Stimulated activated CD8-positive, alpha-beta memory T cell treated with anti-CD3 and anti-CD28 coated beads, Interleukin-4, amount 100 ng/mL, for 4 hours (primary cell): ENCODE measurements around the gene JARID2.

Source experiments
- DNase-seq, 2 donors: peaks; one replicate each; pipeline ENCODE4 v3.0.0-alpha.2; 2020; ENCODE audit warnings: low read depth in 2 of 2, low spot score in 1 of 2

The JARID2 gene

DNA sequence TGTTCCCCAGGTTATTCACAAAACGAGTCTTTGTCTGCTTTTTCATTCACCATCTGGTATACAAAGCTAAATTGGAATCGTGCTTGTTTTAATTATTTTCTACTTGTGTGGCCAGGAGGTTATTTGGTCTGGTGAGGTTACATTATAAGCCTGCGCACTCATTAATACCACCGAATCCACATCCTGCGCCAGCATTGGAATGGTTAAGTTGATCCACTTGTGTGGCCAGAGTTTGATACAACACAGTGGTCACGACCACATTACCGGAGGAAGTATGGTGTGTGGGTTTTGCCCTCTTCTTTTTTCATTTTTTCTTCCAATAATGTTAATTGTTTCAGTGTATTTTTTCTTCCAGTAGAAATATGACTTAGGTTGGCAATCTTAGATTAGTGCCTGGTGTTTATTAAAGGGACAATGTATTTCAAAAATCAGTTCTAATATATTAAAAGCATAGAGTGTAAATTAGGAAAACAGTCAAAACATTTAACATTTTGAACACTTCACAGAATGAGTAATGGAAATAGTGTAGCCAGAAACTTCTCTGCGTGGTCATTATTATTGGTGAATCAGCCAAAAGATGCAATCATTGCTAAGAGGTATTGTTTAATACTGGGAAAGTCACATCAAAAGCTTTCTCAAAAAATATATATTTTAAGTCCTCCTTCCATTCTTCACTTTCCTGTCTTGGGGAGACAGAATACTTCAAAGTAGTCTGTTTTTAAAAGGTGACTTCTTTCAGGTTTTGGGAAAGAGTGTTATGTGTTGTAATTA is 84.5 kb downstream of the JARID2 start:
- DNase-seq, result no peak

DNA sequence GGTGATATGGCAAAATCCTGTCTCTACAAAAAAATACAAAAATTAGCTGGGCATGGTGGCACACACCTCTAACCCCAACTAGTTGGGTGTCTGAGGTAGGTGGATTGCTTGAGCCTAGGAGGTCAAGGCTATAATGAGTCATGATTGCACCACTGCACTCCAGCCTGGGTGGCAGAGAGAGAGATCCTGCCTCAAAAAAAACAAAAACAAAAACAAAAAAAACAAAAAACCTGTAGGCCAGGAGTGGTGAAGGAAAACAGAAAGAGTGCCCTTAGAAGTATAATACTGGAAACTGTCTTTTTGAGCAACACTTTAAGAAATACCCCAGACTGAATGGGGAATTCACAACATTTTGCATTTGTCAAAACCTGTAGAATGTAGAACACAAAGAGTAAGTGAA is 85.3 kb downstream of the JARID2 start:
- no peak for DNase-seq

DNA sequence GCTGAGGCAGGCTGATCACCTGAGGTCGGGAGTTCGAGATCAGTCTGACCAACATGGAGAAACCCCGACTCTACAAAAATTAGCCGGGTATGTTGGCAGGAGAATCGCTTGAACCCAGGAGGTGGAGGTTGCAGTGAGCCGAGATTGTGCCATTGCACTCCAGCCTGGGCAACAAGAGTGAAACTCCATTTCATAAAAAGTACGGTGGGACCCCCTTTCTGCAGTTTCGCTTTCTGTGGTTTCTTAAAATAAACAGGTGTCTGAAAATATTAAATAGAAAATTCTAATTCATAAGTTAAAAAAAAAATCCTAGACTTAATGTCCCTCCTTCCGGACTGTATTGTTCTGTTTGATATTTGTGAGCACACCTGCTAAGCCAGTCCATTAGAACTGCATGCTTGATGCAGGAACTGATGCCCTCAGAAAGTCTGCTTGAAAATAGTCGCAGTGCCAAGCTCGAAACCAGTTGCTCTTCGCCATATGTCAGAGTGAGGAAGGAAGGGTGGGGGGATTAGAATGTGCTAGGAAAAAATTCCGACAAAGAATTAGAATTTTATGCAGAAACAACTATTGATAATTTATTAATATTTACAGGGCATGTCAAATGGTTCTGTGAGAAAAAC is 85.9 kb downstream of the JARID2 start:
- no peak for DNase-seq

DNA sequence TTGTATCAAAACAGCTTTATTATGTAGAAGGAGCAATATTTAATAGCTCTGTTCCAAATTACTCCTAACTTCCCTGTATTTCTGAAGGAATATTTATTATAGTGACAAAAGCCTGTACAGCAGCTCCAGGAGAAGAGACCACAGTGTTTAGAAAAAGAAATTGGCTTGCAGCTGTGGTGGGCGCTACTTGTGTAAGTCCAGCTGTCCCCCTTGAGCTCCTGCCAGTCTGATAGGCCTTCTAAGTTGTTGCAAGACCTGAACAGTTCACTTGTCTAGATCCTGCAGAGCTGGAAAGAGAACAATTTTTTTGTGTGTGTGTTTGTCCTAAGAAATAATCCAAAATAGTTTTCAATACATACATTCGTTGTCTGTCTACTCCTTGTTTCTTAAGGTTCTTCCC is 86.6 kb downstream of the JARID2 start:
- DNase-seq, result no peak

DNA sequence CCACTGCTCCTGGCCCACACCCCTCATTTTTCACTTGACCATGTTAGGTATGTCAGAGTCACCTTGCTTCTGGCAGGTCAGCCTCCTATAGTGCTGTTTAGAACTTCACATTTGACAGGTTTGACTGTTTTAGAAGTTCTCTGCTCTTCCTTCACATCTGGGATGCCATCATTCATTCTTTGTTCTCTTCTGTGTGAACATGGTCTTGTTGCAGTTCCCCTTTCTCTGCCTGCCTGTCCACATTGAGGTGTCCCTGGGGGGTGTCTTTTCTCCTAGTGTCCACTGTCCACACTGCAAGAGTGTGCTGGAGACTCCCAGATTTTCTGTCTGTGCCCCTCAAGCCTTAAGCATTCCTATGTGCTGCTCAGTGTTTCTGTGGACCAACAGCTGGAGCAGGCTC is 89.5 kb downstream of the JARID2 start:
- DNase-seq, result no peak

DNA sequence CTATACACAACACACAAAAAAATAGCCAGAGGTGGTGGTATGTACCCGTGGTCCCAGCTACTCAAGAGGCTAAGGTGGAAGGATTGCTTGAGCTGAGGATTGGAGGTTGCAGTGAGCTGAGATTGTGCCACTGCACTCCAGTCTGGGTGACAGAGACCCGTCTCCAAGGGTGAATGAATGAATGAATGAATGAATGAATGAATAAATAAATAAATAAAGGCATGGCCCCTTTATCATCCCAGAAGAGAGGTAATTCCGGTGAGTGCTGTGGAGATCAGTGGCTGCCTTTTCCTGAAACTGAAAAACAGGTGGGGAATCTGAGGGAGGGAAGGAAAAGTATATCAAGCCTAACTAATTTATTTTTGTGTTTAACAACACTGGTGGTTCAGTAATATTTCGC is 90.0 kb downstream of the JARID2 start:
- DNase-seq, result no peak

DNA sequence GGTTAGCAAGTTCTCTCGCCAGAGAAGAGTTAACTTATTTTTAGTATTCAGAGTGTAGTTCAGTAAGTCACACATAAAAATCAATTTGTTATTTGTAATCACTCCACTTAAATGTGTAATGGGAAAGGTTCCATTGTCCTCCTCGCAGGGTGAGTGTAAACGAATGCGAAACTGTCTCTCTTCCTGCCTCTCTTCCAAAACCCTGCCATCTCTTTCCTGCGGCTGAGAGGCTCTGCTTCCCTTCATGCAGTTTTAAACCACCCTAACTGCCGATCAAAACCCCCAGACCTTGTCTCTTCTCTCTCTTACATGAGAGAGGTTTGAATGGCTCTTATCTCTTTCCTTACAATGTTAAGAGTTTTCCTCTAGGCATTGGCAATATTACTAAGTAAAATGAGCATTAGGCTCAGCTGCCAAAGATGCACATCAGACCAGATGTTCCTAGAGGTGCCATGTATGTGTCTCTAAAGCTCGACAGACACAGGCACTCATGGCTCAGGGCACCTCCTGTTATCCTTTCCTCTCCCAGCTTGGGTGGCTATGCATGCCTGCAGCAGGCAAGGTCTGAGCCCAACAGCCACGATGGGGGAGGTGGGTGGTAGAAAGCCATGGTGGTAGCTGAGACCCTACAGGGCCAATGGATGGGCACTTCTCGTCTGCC is 91.2 kb downstream of the JARID2 start:
- DNase-seq, result no peak

DNA sequence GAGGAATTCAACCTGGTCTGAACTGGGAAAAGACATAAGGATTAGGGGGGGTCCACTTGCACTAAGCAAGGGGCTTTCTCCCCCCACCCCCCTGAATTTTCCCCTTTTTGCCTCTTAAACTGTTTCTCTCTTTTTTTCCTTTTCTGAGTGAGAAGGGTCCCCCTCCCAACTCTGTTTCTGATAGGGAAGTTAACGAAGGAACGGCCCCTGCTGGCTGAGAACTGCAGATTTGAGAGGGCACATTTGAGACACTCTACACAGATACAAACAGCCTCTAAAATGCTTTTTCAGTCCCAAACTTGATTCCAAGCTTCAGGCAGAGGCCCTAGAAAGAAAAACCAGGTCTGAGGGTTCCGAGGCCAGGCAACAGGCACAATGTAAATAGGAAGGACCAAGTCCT is 91.7 kb downstream of the JARID2 start:
- DNase-seq, result no peak

DNA sequence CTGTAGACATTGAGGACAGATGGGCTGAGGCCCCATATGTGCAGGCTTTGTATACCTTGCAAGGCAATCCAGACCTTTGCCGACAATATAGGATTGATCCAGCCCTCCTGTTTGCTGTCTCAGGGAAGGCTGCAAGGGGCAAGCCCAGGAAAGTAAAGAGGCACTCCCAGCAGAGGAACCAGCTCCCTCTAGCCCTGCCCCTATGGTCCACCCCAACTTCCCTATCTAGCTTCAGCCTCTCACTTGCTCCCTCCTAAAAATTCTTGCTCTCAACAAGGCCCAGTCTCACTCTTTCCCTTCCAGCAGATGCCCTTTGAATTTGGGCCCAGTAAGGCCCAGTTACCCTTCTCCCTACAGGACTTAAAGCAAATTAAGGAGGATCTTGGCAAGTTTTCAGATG is 92.6 kb downstream of the JARID2 start:
- DNase-seq, result no peak

DNA sequence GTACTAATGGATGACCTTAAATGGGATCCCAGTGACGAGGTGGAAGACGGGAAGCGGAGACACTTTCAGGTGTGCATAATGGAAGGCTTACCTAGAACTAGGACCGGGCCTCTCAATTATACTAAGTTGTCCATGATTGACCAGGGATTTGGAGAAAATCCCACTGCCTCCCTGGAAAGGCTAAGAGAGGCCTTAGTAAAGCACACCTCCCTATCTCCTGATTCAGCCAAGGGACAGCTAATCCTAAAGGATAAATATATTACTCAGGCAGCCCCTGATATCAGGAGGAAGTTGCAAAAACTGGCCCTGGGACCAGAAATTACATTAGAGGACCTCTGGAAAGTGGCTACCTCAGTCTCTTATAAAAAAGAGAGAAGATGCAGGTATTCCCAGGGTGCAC is 93.2 kb downstream of the JARID2 start:
- DNase-seq, result no peak

DNA sequence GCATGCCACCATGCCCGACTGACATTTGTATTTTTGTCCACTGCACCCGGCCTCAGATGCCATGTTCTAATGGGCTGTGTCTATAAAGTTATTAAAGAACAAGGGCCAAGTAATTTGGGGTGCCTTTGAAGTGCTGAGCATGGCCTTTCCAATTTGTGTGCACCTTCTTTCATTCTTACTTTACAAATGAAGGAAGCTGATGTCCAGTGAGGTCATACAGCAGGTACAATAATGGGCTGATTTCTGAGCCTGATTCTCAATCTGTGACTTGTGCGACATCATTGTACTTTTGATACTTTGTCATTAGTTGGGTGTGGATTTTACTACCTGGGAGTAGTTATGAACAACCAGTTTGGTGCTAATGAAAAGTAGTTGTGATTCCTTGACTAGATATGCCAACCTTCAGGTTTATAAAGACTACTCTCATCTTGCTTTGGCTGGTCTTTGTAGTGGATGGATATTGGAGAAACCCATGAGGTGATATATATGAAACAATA is 94.3 kb downstream of the JARID2 start:
- DNase-seq, result no peak

DNA sequence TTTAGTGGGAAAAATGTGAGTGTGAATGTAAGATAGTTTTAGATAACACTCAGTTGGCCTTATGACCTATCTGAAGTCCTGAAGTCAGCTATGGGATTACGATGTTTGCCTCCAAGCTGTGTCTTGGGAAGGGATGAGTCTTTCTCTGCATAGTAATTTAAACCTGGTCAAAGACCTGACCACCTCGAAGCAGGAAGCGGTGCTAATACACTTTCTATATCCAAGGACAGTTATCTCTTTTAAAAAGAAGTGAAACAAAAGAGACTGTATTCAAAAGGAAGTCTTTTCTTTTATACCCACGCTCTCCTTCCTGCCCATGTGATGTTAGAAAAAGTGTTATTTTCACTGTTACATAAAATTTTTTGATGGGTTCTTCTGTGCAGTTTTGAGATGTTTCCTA is 94.9 kb downstream of the JARID2 start:
- DNase-seq, result no peak

DNA sequence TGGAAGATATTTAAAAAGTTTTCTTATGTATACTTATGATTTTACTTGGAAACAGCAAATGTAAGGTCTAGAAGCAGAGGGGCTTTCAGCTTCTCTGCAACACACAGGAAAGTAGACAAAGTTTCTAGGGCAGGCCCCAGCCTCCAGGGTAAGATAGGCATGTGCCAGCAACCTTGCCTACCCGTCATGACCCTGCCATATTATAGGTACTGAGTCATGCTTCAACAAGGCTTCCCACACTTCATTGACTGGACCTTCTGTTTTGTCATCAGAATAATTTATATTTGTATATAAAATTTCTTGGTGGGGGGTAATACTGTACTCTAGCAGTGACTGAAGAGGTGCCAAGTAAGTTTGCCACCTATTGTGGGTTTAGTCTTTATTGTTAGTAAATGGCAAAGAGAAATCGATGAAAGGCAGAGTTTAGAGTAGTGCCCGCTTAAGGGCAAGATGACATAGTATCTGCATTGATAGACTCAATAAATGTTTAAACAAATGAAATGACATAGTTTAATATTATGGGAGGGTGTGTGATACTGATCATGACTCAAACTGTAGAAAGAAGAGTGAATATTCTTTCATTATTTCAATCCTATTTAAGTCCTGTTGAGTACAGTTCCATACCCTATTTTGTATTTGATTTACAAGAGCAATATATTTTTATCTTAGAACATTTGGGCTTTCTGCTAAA is 95.6 kb downstream of the JARID2 start:
- DNase-seq, result no peak

DNA sequence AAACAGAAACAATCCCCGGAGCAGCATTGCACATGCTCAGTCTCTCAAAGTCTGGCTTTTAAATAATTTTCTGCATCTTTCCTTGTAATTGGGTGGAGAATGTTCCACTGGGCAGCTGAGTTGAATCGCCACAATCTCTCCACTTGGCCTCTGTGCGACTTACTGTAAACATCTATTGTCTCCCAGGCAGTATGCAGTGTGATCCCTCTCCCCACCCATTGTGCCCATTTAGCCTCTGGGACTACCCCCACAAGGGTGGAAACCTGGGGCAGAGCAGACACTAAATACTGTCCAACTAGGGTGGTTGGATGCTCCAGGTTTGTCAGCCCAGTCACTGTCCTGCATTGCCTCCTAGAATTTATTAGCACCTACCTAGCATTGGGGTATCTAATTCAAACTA is 96.2 kb downstream of the JARID2 start:
- no peak for DNase-seq

DNA sequence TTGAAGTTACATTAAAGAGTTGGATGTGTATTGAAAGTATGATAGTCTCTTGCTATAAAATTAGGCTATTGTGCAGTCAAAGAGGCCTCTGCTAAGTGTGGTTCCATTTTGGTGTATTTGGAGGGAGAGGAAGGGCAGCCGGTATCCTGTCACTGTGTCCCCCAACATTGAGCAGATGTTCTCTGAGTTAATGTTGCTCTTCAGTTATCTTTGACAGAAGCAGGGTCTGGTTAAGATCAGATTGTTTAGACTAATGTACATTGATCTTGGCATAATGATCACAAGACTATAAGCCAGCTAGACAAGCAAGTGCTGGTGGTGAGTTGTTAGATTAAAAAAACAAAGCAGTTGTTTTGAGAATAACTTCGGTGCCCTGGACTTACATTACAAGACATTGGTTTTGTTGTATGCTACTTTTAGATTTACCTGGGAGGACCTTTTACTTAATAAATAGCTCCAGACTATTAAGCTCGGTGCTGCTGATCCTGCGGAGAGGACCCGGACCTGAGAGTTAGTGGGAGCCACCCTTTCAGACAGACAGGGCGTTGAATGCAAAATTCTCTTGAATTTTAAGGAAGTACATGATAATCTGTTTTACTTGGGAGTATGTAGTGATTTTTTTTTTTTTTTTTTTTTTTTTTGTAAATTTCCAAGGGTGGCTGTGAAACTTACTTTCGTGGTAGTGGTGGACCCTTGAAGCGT is 97.8 kb downstream of the JARID2 start:
- no peak for DNase-seq

DNA sequence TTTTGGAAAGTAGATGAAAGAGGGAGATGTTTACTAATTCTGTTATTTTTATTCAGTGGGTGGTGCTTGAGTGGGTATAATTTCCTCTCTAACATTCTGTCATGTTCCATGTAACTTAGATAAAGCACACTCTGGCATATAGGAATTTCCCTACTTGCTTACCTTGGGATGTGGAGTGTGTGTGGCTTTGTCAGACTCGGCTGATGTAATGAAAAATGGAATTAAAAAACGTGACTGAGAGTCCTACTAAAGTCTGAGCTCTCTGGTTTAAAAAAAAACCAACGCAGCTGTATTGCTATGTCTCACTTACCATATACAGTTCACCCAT is 98.3 kb downstream of the JARID2 start:
- DNase-seq, result no peak

DNA sequence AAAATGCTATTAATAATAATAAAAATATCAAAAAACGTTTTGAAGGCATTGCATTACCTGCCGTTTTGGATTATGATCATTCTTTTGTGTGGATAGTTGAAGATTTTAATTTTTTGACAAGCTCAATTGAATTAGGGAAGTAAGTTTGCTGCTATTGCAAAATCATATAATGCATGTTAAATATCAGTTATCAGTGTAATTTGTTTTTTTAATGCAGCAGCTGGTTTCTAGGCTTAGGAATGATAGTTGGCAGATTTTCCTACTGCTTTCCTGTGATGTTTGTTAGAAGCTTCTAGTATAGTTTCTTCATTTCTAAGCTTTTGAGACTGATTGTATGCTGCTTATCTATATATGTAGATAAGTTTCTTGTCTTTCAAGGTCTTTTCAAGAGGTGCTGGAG is 99.0 kb downstream of the JARID2 start:
- DNase-seq, result no peak

DNA sequence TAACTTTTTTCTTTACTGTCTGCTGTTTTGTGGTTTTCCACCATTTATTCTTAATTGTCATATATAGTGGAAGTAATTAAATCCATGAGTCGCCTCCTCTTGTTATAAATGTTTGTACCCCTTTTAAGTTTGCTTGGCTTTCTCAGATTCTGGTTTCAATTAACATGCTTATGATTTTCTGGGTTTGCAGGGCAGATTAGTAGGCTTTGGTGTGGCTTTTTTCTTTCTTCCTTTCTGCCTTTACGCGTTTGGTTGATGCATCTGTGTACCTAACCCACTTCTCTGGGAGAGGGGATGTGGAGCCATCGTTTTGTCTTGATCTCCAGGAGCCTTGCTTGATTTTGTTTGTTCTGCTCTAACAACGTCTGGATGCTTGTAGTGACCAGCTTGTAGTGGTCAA is 100.4 kb downstream of the JARID2 start:
- DNase-seq, result no peak

DNA sequence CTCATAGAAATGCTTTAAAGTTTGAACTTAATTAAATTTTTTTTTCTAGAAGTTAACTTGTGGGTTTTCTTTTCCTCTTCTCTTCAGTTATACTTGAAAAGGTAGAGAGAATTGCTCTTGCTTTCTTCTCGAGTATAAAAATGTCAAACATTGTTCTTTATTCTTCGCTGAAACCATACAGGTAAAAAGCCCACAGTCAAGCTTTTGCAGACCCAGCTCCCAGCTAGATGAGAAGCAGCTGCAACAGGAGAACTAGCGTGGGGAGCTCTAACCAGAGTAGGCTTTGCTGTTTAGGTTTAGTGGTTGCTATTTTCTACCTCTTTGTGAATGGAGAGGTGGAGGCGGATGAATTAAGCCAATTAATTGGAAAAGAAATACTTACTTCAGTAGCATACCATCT is 102.7 kb downstream of the JARID2 start:
- DNase-seq, result no peak

DNA sequence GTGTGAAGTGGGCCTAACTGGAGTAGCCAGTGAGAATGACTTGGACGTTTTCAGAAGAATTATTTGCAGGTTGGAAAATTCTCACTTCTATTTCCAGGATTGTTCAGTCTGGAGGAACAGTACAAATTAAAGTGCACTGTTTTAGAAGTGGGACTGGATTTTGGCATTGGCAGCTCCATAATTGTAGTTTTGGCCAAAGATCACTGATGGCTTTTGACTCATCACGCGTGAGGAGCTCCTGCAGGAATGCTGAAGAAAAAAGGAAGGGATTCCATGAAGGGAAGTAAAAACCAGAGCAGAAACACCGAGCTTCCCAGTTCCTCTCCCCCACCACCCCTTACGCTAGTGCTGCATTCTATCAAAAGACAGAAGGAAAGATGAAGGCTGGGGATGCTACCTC is 103.5 kb downstream of the JARID2 start:
- DNase-seq, result no peak

DNA sequence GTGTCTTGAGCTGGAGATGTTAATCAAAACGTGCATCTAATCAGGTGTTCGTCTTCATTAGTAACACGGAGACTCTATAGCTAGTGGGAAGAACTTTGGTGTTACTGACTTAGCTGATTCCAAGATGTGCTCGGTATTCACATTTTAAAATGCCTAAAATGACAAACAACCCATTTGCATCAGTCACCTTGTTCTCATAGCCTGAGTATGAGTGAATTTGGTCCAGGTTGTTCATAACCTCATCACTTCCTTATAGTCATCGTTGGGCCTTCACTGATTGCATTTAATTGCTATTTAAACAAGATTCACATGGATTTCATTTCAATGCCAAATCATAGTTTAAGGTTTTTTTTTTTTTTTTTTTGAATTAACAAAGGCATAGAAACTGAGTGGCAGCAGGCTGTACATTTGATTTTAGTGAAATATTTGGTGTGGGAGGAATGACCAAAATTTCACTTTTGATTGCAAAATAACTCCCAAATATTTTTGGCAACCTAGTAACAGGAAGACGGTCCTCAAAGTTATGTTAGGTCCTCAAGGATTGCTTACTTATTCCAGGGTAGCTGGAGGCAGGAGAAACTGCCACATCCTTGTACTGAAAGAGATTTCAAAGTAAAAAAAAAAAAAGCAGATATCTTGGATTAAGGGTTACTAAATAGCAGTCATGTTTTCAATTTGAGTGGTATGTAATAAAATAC is 104.7 kb downstream of the JARID2 start:
- no peak for DNase-seq
